ENCODE results near the gene CD69.
"Not testable (repeated sequence)": the region's sequence is repeated elsewhere in the genome, so short reads cannot be mapped to it uniquely, and the experiment has no call there.

The CD69 gene

DNA sequence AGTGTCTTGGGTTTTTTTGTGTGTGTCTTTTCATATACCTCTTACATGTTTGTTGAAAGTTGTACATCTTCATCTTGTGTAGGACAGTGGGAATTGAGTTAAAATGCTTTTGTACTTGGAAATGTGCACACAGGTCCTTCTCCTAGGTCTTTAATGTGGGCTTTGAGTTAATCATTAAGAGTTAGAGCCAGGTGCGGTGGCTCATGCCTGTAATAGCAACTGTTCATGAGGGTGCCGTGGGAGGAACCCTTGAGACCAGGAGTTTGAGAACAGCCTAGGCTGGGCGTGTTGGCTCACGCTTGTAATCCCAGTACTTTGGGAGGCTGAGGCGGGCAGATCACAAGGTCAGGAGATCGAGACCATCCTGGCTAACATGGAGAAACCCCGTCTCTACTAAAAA is 41.7 kb downstream of the CD69 start:
- no peak for DNase-seq (ENCODE audit: low spot score)

DNA sequence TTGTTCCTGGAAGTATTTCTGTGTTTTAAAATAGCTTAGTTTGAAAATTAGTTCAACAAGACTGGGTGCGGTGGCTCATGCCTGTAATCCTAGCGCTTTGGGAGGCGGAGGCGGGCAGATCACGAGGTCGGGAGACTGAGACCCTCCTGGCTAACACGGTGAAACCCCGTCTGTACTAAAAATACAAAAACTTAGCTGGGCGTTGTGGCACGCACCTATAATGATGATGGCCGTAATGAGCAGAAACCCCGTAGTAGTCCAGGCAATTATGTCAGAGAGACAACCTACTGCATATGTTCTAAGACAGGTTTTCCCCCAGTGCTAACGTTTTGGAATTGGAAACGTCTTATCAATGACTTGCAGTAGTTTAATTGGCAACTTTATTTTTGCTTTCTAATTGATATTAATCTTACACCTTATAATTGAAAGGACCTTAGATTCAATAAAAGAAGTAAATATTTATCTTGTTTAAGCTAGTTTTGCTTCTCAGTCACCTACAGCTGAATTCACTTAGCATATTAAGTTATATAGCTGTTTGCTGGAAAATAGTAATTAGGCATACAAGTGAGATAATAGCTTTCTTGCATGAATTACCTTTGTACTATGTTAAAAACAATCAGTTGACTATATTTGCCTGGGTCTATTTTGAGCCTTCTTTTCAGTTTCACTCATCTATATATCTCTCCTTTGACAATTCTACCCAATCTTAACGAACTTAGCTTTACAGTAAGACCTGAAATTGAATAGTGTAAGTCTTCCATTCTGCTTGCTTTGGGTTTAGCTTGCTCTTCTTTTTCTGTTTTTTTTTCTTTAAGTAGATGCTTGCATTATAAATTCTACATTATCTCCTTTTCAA is 43.4 kb downstream of the CD69 start:
- no peak for DNase-seq (ENCODE audit: low spot score)

- not testable (repeated sequence) for DNase-seq (ENCODE audit: low spot score)
Measured at GRCh38 chr12:9713032-9713558, 47.6 kb downstream of the CD69 start.

- DNase-seq (ENCODE audit: low spot score): no peak
Measured at GRCh38 chr12:9711664-9712063, 49.0 kb downstream of the CD69 start.

GRCh38 chr12:9710584-9711375 is 49.9 kb downstream of the CD69 start:
- DNase-seq (ENCODE audit: low spot score): no peak

- DNase-seq (ENCODE audit: low spot score): no peak
Measured at GRCh38 chr12:9708853-9709252, 51.8 kb downstream of the CD69 start.

DNA sequence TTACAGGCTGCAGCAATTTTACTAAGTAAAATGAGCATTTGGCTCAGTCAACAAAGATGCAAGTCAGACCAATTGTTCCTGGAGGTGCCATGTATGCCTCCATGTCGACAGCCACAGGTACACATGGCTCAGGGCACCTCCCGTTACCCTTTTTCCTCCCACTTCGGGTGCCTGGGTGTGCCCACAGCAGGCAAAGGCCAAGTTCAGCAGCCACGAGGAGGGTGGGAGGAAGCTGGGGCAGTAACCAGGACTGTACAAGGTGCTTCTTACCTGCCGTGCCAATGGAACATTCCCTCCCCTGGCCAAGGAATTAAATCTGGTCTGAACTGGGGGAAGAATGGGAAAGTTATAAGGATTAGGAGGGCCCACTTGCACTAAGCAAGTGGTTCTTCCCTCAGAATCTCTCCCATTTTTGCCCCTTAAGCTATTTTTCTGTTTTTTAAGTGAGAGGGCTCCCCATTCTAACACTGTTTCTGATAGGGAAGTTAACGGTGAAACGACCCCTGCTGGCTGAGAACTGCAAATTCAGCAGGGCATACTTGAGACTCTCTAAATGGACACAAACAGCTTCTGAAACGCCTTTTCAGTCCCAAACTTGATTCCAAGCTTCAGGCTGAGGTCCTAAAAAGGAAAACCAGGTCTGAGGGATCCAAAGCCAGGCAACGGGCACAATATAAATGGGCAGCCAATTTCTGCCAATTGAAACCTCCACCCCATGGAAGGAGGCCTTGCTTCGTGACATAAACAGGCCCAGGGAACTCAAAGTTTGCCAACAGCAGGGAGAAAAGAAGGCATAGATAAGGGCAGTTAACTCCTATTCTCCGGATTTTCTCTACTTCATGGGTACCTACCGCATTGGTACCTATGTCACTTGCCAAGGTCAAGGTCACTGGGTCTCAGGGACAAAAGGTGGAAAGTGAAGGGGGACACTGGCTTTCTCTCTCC is 52.6 kb downstream of the CD69 start:
- peak; percentile 16 for DNase-seq (ENCODE audit: low spot score)

DNA sequence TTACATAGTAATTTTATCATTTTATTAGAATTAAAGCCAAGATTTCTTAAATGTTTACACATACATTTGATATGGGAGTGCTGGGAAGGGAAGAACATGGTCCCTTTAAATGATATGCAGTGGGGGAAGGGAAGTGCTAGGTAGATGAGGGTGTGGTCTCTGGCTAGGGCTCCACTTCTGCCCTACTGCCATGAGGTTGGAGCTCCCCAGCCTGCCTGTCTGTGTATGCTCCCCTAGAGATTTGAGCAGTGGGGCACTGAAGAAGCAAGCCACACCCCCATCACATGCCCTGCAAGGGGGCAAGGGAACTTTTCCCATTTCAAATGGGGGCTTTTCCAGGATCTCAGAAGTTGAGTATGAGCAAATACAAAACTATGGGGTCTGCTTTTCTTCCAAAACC is 53.3 kb downstream of the CD69 start:
- no peak for DNase-seq (ENCODE audit: low spot score)

- DNase-seq (ENCODE audit: low spot score): no peak
Measured at GRCh38 chr12:9706086-9706685, 54.5 kb downstream of the CD69 start.

GRCh38 chr12:9704561-9704960 is 56.1 kb downstream of the CD69 start:
- DNase-seq (ENCODE audit: low spot score): not testable (repeated sequence)
